Fibroblast of lung (primary cell): ENCODE data around the gene LMBRD1. TPM values are rescaled to one million over a fixed set of nuclear protein-coding genes. Genes with fewer than 3 reads are reported as not detected.

Experiments
- DNase-seq, 2 donors: peaks; one replicate each; pipeline versions ENCODE4 v3.0.0 to v3.0.0-alpha.2; 2010; ENCODE audit warnings: low read depth in 2 of 2
- H2AFZ ChIP-seq: 2 replicates; pipeline ENCODE4 v1.5.1; 2012; ENCODE audit warnings: low read length, control low read depth, inconsistent platforms
- H3K27ac ChIP-seq: 2 replicates; pipeline ENCODE4 v1.5.1; 2011; ENCODE audit warnings: low read length, control low read depth; ENCODE audit not compliant: insufficient read depth
- H3K27me3 ChIP-seq: 2 replicates; pipeline ENCODE4 v1.5.1; 2011; ENCODE audit warnings: mild to moderate bottlenecking, low read length; ENCODE audit not compliant: control insufficient read depth, insufficient read depth
- H3K36me3 ChIP-seq: 2 replicates; pipeline ENCODE4 v1.5.1; 2011; ENCODE audit warnings: low read length; ENCODE audit not compliant: control insufficient read depth, insufficient read depth
- H3K4me1 ChIP-seq: 2 replicates; pipeline ENCODE4 v1.5.1; 2011; ENCODE audit warnings: low read length; ENCODE audit not compliant: control insufficient read depth, insufficient read depth; ENCODE audit errors: extremely low read depth
- H3K4me2 ChIP-seq: 2 replicates; pipeline ENCODE4 v1.5.1; 2011; ENCODE audit warnings: low read length, control low read depth; ENCODE audit not compliant: insufficient read depth; ENCODE audit errors: extremely low read depth
- H3K4me3 ChIP-seq, 4 experiments: fragments of 200-600 bp in 1 of 4; sonication (generic) in 1 of 4; replicated peaks in 1 of 4; 2 replicates each; pipeline ENCODE4 v1.5.1; 2011 to 2016; ENCODE audit warnings: low read length in 4 of 4, low read depth in 3 of 4, mild to moderate bottlenecking in 3 of 4, control low read depth in 2 of 4, inconsistent platforms in 1 of 4, mixed read lengths in 1 of 4; ENCODE audit not compliant: insufficient read depth in 1 of 4; ENCODE audit errors: control extremely low read depth in 1 of 4
- H3K79me2 ChIP-seq: 2 replicates; pipeline ENCODE4 v1.5.1; 2012; ENCODE audit warnings: mild to moderate bottlenecking, low read length, inconsistent platforms; ENCODE audit not compliant: control insufficient read depth, insufficient read depth
- H3K9ac ChIP-seq: 2 replicates; pipeline ENCODE4 v1.5.1; 2011; ENCODE audit warnings: mild to moderate bottlenecking, low read length, control low read depth; ENCODE audit not compliant: insufficient read depth
- H3K9me3 ChIP-seq: 2 replicates; pipeline ENCODE4 v1.5.1; 2012; ENCODE audit warnings: low read depth, low read length; ENCODE audit not compliant: control insufficient read depth, insufficient read depth
- H4K20me1 ChIP-seq: 2 replicates; pipeline ENCODE4 v1.5.1; 2011; ENCODE audit warnings: low read length; ENCODE audit not compliant: control insufficient read depth, insufficient read depth; ENCODE audit errors: extremely low read depth
- EZH2 ChIP-seq: IDR thresholded peaks from 2 replicates; pipeline ENCODE4 v1.5.1; 2012; ENCODE audit warnings: low read length, control low read depth, mild to moderate bottlenecking; ENCODE audit errors: missing control alignments
- polyA plus RNA-seq, 2 donors: library from polyadenylated mRNA; depleted of rRNA in 1 of 2; stranded (reverse) in 1 of 2; unstranded in 1 of 2; fragments of >200 nt; gene quantifications; 2 replicates each; pipeline ENCODE4 v1.2.1, GENCODE V29; 2011 to 2012; ENCODE audit warnings: missing spikeins in 1 of 2
- total RNA-seq: library from RNA; depleted of rRNA; stranded (reverse); fragments of >200 nt; gene quantifications from 2 replicates; pipeline ENCODE4 v1.2.1, GENCODE V29; 2014
- TF ChIP-seq, protein P1 (sequence below), 2 donors: IDR thresholded peaks in 1 of 2; conservative IDR thresholded peaks in 1 of 2; 1 replicate in 1 of 2; 2 replicates in 1 of 2; pipeline ENCODE4 v1.5.1; 2011 to 2012; ENCODE audit warnings: low read length in 2 of 2, control low read depth in 1 of 2, inconsistent platforms in 1 of 2, low read depth in 1 of 2, mild to moderate bottlenecking in 1 of 2

Gene LMBRD1
- total and polyA plus RNA-seq, 2 donors (not counting 1 experiment from before 2014, with no cell fraction given) = 30.7 to 46.5 TPM

- H3K27ac ChIP-seq = no peak overlapping the region
- H3K27me3 ChIP-seq = no peaks in the 10 kb centered on the region
- H3K36me3 ChIP-seq = no peaks in the 10 kb centered on the region
- TF ChIP-seq EZH2 = no peak
- TF ChIP-seq, protein P1, sequence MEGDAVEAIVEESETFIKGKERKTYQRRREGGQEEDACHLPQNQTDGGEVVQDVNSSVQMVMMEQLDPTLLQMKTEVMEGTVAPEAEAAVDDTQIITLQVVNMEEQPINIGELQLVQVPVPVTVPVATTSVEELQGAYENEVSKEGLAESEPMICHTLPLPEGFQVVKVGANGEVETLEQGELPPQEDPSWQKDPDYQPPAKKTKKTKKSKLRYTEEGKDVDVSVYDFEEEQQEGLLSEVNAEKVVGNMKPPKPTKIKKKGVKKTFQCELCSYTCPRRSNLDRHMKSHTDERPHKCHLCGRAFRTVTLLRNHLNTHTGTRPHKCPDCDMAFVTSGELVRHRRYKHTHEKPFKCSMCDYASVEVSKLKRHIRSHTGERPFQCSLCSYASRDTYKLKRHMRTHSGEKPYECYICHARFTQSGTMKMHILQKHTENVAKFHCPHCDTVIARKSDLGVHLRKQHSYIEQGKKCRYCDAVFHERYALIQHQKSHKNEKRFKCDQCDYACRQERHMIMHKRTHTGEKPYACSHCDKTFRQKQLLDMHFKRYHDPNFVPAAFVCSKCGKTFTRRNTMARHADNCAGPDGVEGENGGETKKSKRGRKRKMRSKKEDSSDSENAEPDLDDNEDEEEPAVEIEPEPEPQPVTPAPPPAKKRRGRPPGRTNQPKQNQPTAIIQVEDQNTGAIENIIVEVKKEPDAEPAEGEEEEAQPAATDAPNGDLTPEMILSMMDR (conservative IDR thresholded peaks at IDR 0.05 in 1 of 2, IDR thresholded peaks at IDR 0.05 in 1 of 2; ENCODE audit: low read depth in 1 of 2, low read length in 2 of 2) = no peak
- no peak overlapping the region for H2AFZ ChIP-seq
- H3K4me1 ChIP-seq = no peaks in the 10 kb centered on the region
- no peak overlapping the region for H3K4me3 ChIP-seq
- H4K20me1 ChIP-seq = no peaks in the 10 kb centered on the region
- H3K9ac ChIP-seq = no peak overlapping the region
- DNase-seq = no peak
- H3K4me2 ChIP-seq = no peak overlapping the region
- no peaks in the 10 kb centered on the region for H3K9me3 ChIP-seq
- no peaks in the 10 kb centered on the region for H3K79me2 ChIP-seq
Measured at GRCh38 chr6:69756907-69757306, 39.9 kb downstream of the LMBRD1 start.

GRCh38 chr6:69756366-69756765 lies 40.4 kb downstream of the LMBRD1 start:
- Histone ChIP-seq H3K36me3 (no peaks in the 10 kb centered on the region), H2AFZ (no peak overlapping the region), H3K4me3 (no peak overlapping the region), H3K79me2 (no peaks in the 10 kb centered on the region), H3K27ac (no peak overlapping the region), H3K4me1 (no peaks in the 10 kb centered on the region), H3K9ac (no peak overlapping the region), H3K4me2 (no peak overlapping the region), H3K27me3 (no peaks in the 10 kb centered on the region), H3K9me3 (no peaks in the 10 kb centered on the region), H4K20me1 (no peaks in the 10 kb centered on the region)
- DNase-seq = no peak
- no peak for TF ChIP-seq EZH2
- TF ChIP-seq, protein P1 (conservative IDR thresholded peaks at IDR 0.05 in 1 of 2, IDR thresholded peaks at IDR 0.05 in 1 of 2; ENCODE audit: low read depth in 1 of 2, low read length in 2 of 2) = no peak

- Histone ChIP-seq H3K79me2 (no peaks in the 10 kb centered on the region), H4K20me1 (no peaks in the 10 kb centered on the region), H3K27ac (no peak overlapping the region), H3K4me2 (no peak overlapping the region), H3K4me1 (no peaks in the 10 kb centered on the region), H2AFZ (no peak overlapping the region), H3K27me3 (no peaks in the 10 kb centered on the region), H3K9me3 (no peaks in the 10 kb centered on the region), H3K9ac (no peak overlapping the region), H3K36me3 (no peaks in the 10 kb centered on the region), H3K4me3 (no peak overlapping the region)
- peak in 1 of 2 donors; percentile 25 for DNase-seq
- TF ChIP-seq, protein P1 (conservative IDR thresholded peaks at IDR 0.05 in 1 of 2, IDR thresholded peaks at IDR 0.05 in 1 of 2; ENCODE audit: low read depth in 1 of 2, low read length in 2 of 2) = no peak
- TF ChIP-seq EZH2 = no peak
Measured at GRCh38 chr6:69735027-69735426, 61.8 kb downstream of the LMBRD1 start.
